ENCODE measurements around the gene NCOR2.

NCOR2 gene

DNA sequence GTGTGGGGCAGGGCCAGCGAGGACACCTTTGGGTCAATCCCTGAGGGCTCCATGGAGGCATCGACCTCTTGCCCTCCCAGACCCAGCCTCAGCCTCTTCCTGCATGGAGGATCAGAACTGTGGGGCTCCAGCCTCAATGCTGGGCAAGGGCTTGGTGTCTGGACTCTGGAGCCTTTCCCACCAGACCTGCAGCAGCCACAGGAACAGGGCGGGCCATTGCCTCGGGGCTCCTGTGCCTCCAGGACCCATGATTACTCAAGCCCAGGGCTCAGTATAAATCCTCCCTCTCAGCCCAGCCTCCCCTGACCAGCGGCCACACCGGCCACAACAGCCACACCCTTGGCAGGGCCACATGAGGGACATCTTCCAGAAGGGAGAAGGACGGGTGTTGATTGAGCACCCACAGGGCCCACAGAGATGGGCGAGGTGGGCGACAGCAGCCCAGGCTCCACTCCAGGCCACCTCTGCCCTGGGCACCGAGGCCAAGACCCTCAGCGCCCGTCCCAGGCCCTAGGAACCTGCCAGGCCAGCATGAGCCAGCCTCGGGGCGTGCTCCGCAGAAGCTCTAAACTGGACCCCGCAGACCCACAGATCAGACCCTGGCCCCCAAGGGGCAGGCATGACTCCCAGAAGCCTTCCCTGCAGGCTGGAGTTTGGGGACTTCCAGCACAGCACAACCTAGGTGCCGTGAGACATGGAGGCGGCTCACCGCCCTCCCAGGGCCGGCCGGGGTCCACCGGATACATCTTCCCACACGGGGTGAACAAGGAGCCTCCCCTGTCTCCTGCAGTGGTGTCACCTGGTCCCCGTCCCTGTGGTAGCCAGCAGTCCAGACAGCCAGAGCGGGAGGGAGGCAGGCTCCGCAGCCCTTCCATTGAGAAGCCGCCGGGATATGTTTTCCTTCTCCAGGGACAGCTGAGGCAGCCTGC, 25.1 kb downstream of the NCOR2 start:
- DNase-seq = no peak

DNA sequence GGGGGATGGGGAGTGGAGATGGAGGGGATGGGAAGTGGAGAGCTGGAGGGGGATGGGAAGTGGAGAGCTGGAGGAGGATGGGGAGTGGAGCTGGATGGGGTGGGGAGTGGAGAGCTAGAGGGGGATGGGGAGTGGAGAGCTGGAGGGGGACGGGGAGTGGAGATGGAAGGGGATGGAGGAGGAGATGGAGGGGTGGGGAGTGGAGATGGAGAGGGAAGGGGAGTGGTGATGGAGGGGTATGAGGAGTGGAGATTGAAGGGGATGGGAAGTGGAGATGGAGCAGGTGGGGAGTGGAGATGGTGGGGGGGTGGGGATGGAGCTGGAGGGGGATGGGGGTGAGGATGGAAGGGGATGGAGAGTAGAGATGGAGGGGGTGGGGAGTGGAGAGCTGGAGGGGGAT, 26.1 kb downstream of the NCOR2 start:
- no peak for DNase-seq

DNA sequence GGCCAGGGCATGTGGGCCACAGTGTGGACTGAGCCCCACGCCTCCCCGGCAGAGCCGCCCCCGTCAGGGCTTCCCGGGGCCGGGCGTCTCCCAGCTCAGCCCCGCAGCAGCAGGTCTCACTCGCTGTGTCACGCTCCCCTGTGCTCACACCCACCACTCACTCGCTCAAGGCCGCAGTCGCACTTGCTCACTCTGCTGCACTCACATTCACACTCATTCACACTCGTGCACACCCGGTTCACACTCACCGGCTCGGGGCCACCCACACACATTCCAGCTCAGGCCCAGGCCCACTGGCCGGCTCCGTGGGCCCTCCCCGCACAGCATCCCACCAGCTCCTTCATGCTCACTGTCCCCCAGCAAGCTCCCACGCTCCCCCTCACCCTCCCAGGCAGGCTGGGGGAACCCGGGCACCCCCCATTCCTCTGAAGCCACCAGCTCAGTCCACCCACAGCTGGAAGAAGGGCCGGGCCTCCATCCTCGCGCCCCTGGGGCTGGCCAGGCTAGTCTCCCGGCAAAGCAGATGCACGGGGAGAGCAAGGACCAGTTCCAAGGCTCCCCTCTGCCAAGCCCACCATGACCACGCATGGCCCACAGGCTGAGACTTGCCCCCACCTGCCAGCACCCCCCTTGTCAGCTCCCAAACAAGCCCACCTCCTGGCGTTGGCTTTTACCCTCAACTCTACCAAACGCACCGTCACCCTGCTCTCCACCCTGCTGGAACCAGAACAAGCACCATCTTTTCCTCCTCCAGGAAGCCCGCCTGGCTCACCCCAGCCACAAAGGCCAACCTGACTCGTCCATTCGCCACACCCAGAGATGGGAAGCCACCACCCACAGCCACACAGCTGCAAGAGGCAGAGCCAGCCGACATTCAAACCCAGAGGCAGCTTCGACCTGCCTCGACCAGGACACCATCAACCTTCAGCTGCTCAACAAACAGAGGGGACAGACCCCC, 28.0 kb downstream of the NCOR2 start:
- DNase-seq = no peak

DNA sequence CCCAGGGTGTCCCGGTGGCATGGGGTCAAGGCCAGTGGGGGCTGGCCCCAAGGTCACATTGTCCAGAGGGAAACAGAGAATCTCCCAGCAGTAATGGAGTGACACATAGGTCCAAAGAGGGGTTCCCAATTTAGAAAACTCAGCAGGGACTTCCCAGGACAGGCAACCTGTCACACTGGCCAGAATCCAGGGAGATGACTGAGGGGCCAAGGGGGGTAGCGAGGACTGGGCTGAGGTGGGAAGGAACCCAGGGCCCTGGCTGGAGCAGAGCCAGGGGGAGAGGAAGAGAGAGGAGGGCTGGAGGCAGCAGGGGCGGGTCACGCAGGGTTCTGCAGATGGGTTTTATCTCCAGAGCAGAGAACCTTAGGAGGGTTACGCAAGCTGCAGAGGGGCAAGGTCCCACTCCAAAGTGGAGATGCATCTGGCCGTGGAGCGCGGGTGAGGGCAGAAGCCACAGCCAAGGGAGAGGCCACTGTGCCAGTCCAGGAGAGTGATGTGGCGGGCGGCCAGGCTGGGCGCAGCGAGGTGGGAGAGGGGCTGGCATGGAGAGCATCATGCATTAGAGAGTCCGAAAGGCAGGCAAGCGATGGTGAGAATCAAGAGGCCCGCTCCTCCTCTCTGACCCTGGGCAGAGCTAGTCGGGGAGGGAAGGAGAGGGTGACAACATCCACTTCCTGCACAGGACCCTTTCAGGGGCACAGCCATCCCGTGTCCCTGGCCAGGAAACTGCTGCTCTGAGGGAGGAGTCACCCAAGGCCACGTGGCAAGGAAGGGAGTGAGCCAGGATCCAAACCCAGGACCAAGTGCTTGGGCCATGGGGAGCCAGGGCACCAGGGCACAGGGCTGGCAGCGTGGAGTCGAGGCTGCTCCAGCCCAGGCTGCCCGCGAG, 29.0 kb downstream of the NCOR2 start:
- DNase-seq = no peak

DNA sequence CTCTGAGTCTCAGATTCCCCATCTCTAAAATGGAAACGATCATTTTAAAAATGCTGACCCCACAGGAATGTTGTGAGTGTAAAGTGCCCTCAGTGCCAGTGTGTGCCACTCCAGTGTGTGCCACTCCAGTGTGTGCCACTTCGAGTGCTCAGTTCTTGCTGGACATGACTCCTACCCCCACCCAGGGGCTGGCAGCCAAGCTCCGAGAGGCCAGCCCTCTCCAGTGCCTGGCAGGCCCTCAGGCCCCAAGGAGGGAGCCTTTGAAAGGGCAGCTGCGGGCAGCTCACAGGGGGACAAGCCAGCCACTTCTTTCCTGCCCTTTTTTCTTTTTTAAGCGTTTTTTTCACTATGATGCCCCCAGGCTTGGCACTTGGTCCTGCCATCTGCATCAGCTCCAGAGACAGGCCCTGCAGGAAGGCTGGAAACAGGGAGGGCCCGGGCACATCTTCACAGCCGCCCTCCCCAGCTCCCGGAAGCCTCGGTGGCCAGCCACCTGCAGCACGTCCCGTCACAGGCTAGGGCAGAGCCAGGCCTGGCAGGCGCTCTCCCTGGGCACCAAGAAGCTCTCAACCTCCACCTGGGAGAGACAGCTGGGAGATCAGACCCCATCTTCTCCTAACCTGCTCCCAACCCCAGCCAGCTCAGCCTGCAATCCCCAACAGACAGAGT, 29.8 kb downstream of the NCOR2 start:
- no peak for DNase-seq

DNA sequence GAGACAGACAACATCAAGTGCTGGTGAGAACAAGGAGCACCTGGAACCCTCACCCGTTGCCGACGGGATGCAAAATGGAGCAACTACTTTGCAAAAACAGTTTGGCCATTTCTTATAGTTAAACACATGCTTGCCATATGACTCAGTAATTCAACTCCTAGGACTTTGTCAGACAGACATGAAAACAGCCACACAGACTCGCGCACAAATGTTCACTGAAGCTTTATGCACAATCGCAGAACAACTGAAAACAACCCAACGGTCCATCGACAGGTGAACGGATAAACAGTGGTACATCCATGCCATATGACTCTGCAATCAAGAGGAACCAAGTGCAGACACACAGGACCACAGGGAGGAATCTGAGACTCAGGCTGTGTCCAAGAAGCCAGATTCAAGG, 30.8 kb downstream of the NCOR2 start:
- peak; percentile 62 for DNase-seq

DNA sequence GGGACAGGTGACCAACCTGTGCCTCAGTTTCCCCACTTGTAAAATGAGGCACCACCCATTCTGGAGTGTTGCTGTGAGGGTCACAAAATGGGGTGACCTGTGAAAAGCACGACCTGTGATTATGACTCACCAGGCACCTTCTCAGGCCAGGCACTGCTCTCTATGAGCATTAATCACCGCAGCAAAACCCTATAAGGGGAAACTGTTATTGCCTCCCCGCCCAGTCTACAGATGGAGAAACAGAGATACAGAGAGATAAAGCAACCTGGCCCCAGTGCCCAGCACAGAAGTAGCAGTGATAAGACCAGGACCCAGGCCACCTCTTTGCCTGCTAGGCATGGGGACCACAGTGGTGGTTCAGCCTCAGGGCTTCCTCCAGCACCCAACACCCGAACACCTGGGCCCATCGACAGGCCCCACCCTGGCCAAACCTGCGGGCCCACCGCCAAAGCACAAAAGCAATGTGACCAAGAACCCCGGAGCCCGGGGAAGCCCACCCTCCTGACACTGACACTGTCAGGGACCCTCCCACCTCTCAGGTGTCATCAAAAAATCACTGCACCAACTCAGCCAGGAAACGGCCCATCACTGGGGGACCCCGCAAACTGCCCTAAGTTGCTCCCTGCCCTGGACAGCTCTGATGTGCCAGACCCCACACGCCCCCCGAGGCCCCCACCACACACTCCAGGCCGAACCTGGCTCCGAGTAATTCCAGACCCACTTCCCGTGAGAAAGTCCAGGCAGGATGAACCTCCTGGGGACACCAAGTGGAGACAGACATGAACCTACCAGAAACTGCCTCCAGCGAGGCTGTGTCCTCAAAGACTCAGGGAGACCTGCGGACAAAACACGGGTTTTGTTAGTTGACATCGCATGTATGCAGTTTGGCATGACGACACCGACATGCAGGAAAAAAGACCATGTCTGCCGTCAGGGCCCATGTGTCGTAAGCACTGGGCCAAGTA, 32.4 kb downstream of the NCOR2 start:
- DNase-seq = no peak

DNA sequence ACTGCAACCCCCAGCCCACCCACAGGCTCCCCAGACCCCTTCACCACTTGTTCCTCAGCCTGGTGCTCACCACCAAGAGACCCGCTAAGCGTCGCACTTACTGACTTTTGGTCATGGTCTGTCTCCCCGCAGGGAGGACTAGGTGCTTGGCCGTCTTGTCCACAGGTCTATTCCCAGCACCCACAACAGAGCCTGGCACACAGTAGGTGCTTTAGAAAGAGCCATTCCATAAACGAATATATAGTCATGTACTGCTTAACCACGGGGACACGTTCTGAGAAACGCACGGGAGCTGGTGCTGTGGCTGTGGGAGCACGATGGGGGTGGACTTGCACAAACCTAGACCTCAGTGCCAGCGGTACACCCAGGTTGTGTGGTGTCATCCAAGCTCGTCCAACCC, 34.0 kb downstream of the NCOR2 start:
- no peak for DNase-seq

DNA sequence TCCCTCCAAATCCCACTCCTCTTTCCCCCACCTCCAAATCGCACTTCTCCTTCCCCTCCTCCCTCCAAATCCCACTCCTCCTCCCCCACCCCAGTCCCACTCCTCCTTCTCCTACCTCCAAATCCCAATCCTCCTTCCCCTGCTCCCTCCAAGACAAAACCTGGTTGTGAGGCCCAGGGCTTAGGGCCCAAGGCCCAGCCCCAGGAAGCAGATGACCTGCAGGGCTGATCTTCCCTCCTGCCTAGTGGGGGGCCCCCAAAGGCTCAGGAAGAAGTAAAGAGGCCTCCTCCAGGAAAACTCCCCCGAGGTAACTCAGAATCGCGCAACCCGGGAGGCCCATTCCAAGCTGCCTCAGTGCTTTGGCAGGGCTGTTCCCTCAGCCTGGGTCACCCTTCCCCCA, 34.4 kb downstream of the NCOR2 start:
- no peak for DNase-seq

DNA sequence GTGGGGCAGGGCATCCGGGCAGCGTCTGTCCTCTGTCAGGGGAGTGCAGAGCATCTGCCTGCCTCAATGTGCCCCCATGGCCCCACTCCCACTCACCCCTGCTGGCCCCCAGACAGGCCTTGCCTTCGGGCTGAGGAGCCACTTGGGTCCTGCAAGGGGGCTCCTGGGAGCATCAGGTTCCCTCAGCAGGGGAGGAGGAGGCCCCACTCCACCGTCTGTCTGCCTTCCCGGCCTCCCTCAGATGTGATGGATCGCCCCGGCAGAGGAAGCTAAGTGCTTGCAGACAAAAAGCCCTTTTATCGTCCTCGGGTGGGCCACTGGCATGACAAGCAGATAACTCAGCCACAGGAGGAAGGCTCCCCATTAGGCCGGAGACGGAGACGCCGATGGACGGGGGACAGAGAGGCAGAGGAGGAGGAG, 35.1 kb downstream of the NCOR2 start:
- DNase-seq = no peak

DNA sequence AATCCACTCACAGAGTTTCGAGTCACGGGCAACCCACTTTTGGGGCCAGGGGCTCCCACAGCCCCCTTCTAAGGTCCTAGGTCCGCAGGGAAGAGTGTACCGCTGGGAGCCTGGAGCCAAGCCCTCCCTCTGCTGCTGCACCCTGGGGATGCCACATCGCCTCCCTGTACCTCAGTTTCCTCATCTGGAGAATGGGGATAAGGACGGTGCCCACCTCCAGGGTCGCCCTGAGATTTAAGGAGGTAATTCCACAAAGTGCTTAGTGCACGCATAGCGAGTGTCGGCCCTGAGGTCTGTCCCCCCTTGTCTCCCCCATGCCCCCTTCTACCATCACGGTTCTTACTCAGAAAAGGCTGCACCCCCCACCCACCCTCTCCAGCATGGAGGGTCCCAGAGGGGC, 35.5 kb downstream of the NCOR2 start:
- DNase-seq = no peak

DNA sequence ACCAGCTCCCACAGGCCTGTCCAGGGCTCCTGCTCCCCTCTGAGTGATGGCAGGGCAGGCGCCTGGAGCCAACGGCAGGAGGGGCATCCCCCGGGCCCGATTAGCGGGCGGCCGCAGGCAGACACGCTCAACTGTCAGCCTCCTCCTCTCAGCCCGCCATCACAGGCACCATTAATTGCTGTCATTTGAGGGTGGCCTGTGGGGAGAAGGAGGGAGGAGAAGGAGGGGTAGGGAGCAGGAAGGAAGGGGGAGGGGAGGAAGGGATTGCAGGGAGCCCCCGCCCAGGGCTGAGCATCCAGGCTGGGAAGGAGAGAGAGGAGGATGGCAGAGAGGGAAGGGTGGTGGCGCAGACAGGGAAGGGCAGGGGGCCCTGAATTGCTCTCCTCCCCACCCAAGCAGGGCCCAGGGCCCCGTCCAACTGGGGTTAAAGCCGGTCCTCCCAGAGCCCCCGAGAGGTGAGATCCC, 36.1 kb downstream of the NCOR2 start:
- no peak for DNase-seq

DNA sequence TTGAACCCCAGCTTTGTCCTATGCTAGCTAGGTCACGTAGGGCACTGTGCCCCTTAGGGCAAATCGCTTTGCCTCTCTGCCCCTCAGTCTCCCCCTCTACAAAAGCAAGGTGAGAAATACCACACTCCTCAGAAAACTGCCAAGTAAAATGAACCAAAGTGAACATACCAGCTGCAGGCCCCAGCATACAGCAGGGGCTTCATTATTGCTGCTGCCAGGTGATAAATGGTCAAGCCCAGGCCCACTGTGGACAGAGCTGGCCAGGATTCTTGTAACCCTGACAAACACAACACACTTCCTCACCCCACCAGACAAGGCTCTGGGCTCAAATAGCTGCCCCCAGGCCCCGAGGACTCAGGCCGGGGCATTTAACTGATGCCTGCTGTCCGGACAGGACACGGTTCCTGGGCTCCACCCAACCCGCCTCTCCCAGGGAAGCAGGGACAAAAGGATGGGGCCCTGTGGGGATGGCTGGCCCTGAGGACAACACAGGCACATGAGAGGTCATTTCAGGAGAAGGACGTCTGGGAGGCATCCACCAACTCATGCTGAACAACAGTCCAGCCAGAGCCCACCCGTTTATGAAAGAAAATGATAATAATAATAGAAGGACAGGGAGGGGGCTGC, 36.7 kb downstream of the NCOR2 start:
- no peak for DNase-seq

DNA sequence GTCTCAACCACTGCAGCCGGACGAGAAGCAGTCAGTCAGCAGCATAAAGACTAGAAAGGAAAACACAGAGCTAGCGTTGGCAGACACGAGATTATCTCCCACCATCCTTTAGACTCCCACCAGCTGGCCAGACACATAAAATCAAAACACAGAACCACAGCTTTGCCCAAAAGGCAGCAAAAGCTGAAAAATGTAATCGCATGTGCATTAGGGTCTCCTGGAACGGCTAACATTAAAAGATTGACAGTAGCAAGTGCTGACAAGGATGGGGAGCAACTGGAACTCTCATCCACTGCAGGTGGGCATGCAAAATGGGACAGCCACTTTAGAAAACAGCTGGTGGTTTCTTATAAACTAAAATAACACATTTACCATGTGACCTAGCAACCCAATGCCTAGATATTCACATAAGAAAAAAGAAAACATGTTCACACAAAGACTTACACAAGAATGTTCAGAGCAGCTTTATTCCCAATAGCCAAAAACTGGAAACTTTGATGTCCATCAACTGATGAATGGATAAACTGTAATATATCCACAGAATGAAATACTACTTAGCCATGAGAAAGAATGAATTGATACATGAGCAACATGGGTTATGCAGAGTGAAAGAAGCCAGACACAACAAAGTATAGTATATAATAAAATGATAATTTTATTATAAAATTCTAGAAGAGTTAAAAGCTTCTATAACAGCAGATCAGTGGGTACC, 37.7 kb downstream of the NCOR2 start:
- DNase-seq = no peak

DNA sequence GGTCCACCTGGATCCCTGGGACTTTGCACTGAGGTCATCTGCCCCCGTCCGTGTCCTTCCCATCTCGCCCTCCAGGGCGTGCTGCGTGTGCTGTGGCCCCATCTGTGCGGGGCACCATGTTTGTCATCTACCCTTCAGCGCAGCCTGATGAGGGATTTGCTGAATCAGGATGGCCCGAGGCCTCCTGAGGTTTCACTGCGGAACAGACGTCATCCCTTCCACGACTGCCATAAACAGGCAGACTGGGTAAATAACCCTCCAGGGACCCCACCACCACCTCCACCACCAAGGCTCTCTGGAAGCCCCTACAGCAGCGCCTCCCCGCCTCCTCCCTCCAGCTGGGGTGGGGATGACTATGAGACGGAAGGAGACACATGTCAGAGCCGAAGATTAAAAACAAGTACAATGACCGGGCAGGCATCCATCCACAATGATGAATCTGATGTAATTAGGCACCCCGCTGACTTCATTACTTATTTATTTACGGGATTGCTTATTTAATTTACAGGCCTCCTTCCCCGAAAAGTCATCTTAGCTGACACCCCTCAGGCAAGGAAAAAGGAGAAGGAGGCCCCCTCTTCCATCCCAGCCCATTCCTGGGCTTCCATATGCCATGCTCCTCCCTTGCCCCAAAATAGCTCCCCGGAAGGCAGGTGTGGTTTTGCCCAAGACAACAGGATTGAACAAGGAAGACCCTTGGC, 39.4 kb downstream of the NCOR2 start:
- DNase-seq = peak; percentile 64

DNA sequence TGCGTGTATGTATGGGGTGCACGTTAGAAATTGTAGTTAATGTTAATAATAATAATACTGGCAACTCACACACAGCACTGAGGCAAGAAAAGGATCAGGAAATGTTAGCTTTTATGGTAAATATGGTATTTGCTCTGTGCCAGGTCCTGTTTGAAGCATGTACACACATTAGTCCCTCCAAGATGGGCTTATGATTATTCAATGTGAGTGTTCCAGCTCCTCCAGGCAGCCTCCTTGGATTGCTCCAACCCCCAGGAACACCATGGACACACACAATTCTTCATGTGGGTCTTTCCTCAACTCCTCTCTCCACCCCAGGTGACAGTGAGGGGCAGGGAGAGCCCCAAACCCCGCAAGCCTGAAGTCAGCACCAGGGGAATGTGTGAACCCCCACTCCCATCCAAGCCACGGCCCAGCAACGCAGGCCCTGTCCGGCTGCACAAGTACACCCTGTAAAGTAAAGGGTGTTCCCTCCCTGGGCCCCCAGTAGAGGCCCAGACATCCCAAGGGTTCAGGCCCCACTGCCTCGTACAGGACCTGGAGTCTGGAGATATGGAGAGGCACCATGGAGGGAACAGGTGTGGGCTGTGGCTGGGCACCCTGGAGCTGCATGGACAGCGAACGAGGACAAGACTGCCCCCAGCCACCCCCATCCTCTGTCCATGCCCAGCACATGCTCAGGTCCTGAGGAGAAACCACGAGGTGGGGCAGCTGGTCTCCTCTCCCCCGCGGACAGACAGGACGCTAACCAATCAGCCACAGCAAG, 41.3 kb downstream of the NCOR2 start:
- no peak for DNase-seq

DNA sequence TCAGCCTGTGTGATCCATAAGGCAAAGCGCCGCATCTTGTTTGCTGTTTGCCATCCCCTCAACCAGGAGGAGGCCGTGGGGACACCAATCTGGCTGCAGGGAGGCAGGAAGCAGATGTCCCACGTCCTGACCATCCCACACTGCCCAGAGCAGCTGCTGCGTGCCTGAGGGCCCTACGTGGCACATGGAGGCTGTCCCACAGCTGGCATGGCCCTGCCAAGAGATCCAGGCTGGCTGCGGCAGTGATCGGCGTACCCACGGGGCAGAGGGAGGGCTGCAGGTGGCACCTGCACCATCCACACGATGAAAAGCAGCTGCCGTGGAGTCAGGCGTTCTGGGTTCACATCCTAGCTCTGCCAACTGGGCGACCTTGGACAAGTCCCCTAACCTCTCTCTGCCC, 42.0 kb downstream of the NCOR2 start:
- DNase-seq = no peak
